ENCODE data around the gene C10orf105.

Gene C10orf105

DNA sequence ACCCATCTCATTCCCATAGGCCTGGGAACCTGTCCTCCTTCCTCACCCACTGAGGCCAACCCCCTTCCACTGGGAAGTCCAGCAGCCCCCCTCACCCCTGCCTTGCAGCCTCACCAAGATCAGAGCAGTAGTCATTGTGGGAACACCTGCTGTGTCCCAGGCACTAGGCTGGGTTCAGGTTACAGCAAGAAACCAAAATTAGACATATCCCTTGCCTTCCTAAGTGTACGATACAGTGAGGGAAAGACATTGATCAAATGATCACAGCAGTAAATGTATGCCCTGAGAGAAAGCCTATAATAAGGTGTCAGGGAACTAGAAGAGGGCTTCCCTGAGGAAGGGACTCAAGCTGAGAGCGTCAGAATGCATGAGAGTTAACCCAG lies 17.0 kb upstream of the C10orf105 start:
- TF ChIP-seq, protein P1, sequence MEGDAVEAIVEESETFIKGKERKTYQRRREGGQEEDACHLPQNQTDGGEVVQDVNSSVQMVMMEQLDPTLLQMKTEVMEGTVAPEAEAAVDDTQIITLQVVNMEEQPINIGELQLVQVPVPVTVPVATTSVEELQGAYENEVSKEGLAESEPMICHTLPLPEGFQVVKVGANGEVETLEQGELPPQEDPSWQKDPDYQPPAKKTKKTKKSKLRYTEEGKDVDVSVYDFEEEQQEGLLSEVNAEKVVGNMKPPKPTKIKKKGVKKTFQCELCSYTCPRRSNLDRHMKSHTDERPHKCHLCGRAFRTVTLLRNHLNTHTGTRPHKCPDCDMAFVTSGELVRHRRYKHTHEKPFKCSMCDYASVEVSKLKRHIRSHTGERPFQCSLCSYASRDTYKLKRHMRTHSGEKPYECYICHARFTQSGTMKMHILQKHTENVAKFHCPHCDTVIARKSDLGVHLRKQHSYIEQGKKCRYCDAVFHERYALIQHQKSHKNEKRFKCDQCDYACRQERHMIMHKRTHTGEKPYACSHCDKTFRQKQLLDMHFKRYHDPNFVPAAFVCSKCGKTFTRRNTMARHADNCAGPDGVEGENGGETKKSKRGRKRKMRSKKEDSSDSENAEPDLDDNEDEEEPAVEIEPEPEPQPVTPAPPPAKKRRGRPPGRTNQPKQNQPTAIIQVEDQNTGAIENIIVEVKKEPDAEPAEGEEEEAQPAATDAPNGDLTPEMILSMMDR (IDR thresholded peaks at IDR 0.05; ENCODE audit: low read length, missing control alignments): no peak
- no peak overlapping the region for H3K4me3 ChIP-seq (replicated peaks; ENCODE audit: low read depth, low read length)
- no peak for DNase-seq (ENCODE audit: low read depth)

DNA sequence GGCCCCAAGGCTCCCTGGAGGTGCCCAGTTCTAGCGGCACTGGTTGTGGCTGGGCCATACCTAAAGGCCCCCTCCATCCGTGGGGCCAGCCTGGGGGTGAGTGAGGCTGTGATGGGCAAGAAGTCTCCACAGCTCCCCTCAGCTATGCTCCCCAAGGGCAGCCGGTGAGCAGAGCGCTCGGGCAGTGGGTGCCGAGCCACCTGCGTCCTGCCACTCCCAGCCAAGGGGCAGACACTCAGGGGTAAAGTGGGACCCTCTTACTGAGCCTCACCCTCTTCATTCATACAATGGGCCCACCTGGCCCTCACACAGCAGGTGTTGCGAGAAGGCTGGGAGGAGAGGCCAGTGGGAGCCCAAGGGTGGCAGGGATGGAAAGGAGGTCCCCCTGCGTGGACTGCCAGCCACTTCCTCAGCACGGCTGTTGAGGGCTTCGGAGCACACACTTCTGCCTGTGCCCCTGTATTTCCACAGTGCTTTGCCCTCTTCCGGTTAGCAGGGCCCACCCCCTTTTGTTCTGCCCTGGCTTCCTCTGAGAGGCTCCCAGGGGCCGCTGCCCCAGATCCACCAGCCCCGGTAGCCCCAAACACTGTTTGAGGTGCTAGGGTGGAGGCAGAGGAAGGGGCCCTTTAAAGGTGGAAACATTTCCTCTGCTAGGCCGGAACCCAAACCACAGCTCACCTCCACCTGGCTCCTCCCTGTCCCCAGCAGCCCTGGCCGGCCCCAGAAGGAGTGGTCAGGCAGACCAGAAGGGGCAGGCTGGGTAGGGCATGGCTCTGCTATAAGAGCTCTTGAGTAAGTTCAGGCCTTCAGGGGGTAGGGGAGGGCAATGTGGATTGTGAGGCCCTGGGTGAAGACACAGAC lies 16.4 kb upstream of the C10orf105 start:
- no peak for DNase-seq (ENCODE audit: low read depth)
- TF ChIP-seq, protein P1 (IDR thresholded peaks at IDR 0.05; ENCODE audit: low read length, missing control alignments): no peak
- H3K4me3 ChIP-seq (replicated peaks; ENCODE audit: low read depth, low read length): no peak overlapping the region

DNA sequence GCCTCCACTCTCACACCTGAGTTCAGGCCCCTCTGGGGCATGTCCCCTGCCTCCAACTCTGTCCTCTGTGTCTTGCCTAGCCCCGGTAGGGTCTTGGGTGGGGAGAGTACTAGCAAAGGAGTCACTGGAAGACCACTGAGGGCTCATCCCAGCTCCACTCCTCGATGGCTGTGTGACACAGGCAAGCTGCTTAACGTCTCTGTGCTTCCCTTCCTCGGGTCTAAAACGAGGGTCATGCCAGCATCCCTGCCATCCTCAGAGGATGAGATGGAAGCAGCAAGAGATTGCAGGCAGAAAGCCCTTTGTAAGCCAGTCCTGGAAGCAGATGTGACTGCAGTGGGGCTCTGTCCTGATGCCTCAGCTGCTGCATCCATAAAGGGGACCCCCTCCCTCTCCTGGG lies 15.2 kb upstream of the C10orf105 start:
- no peak overlapping the region for H3K4me3 ChIP-seq (replicated peaks; ENCODE audit: low read depth, low read length)
- DNase-seq (ENCODE audit: low read depth): no peak
- TF ChIP-seq, protein P1 (IDR thresholded peaks at IDR 0.05; ENCODE audit: low read length, missing control alignments): no peak

DNA sequence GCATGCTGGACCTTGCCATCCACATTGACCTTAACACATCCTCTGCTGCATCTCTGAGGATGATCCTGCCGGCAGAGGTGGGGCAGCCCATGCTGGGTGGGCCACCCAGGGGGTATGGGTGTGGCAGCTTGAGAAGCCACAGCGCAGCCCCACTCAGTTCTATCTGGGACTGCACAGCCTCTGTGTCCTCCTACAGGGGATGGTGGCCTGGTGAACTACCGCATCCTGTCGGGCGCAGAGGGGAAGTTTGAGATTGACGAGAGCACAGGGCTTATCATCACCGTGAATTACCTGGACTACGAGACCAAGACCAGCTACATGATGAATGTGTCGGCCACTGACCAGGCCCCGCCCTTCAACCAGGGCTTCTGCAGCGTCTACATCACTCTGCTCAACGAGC lies 12.2 kb upstream of the C10orf105 start:
- H3K4me3 ChIP-seq (replicated peaks; ENCODE audit: low read depth, low read length): no peak overlapping the region
- no peak for DNase-seq (ENCODE audit: low read depth)
- TF ChIP-seq, protein P1 (IDR thresholded peaks at IDR 0.05; ENCODE audit: low read length, missing control alignments): no peak

DNA sequence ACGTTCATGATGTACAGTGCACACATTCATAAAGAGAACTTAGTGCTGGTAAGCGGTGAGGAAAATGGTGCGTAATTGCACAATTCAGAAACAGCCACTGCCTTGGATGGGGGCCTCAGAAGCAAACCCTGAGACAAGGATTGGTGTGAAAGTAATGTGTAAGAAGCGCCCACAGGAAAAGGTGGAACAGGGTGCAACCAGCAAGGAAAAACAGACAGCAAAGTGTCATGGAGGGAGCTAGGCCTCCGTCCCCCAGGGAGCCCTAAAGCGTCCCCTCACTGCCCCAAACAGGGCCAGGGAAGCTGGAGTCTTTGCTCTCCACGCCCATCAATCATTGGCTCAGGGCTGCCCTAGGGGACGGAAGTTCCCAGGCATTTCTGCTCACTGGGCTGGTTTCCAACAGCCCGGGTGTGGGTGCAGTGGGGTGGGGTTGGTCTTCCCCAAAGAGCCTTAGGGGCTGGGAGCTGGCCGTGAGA lies 9.6 kb upstream of the C10orf105 start:
- TF ChIP-seq, protein P1 (IDR thresholded peaks at IDR 0.05; ENCODE audit: low read length, missing control alignments): no peak
- no peak for DNase-seq (ENCODE audit: low read depth)
- no peak overlapping the region for H3K4me3 ChIP-seq (replicated peaks; ENCODE audit: low read depth, low read length)

DNA sequence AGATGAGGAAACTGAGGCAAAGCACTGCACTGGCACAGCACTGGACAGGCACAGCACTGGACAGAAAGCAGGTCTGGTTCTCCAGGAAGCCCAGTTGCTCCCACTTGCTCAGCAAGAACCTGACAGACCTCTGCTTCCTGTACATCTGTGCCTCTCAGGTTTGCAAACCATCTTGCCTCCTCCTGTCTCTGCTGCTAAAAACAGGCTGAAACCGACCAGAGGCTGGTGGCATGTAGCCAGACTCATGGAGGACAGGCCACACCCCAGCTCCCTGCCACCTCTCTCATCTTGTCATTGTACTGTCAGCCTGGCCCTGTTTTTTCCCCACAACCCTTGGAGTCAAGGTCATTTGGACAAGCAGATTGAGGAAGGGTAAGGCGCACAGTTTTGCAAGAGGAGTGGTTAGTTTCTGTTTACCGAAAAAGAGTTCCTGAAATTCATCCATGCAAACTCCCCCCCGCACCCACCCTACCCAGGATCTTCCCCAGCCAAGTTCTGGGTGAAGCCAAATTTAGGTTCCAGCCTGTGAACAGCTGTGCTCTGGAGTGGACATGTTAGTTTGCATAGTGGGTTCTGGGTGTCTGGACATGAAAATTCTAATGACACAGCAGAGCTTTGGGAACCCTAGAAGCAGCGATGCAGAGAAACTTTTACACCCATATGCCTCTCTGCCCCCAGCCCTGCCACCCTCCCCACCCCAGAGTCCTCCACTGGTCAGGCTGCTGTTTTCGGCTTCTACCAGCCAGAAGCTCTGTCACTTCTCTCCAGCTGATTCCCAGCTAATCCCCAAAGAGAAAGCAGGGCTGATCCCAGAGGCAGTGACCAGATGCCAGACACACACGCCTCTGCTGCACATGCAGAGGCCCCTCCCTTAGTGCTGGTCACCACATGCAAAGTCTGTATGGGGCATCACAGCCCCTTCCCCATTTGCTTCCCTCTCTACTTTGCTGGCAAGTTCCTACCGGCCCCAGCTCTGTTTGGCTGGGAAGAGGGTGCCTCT lies 8.5 kb upstream of the C10orf105 start:
- TF ChIP-seq, protein P1 (IDR thresholded peaks at IDR 0.05; ENCODE audit: low read length, missing control alignments): no peak
- peak; percentile 20 for DNase-seq (ENCODE audit: low read depth)

More for the DNA sequence above, 8.5 kb upstream of the C10orf105 start:
- H3K4me3 ChIP-seq (replicated peaks; ENCODE audit: low read depth, low read length): no peak overlapping the region

Measured in fibroblast of pulmonary artery (primary cell).